Measurements from ENCODE around the gene RPL6. TPM values are rescaled to one million over a fixed set of nuclear protein-coding genes. Genes with fewer than 3 reads are reported as not detected.
"Not testable (repeated sequence)": the region's sequence is repeated elsewhere in the genome, so short reads cannot be mapped to it uniquely, and the experiment has no call there.

Gene RPL6
- total and polyA plus RNA-seq, 9 donors: 1,882 to 3,614 (median 2,099) TPM

- Histone ChIP-seq H3K36me3 (no peaks in the 10 kb centered on the region), H3K9me3 (no peaks in the 10 kb centered on the region), H3K4me3 (no peak overlapping the region), H3K27ac (no peak overlapping the region), H3K4me1 (ENCODE audit: insufficient read depth) (no peaks in the 10 kb centered on the region), H3K27me3 (no peaks in the 10 kb centered on the region)
- DNase-seq: no peak
- TF ChIP-seq, protein P1, sequence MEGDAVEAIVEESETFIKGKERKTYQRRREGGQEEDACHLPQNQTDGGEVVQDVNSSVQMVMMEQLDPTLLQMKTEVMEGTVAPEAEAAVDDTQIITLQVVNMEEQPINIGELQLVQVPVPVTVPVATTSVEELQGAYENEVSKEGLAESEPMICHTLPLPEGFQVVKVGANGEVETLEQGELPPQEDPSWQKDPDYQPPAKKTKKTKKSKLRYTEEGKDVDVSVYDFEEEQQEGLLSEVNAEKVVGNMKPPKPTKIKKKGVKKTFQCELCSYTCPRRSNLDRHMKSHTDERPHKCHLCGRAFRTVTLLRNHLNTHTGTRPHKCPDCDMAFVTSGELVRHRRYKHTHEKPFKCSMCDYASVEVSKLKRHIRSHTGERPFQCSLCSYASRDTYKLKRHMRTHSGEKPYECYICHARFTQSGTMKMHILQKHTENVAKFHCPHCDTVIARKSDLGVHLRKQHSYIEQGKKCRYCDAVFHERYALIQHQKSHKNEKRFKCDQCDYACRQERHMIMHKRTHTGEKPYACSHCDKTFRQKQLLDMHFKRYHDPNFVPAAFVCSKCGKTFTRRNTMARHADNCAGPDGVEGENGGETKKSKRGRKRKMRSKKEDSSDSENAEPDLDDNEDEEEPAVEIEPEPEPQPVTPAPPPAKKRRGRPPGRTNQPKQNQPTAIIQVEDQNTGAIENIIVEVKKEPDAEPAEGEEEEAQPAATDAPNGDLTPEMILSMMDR (IDR thresholded peaks at IDR 0.05): no peak
- TF ChIP-seq POLR2A (IDR thresholded peaks at IDR 0.05): no peak
- TF ChIP-seq EP300 (IDR thresholded peaks at IDR 0.05): no peak
- intact Hi-C loops (cut with DNase I): no loop called here
- 76 to 89% (median 81%) methylated on average over 1 of the region's 1 CpG for WGBS, 3 donors
Observed at GRCh38 chr12:112393328-112393727, 16.1 kb downstream of the RPL6 start.

DNA sequence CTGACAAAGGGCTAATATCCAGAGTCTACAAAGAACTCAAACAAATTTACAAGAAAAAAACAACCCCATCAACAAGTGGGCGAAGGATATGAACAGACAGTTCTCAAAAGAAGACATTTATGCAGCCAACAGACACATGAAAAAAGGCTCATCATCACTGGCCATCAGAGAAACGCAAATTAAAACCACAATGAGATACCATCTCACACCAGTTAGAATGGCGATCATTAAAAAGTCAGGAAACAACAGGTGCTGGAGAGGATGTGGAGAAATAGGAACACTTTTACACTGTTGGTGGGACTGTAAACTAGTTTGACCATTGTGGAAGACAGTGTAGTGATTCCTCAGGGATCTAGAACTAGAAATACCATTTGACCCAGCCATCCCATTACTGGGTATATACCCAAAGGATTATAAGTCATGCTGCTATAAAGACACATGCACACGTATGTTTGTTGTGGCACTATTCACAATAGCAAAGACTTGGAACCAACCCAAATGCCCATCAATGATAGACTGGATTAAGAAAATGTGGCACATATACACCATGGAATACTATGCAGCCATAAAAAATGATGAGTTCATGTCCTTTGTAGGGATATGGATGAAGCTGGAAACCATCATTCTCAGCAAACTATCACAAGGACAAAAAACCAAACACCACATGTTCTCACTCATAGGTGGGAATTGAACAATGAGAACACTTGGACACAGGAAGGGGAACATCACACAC is 19.3 kb downstream of the RPL6 start:
- H3K36me3 ChIP-seq; H3K4me3 ChIP-seq; H3K27ac ChIP-seq; H3K27me3 ChIP-seq; H3K4me1 ChIP-seq (ENCODE audit: insufficient read depth); H3K9me3 ChIP-seq; DNase-seq: not testable (repeated sequence)
- 81 to 93% (median 86%) methylated on average over 3 to 4 of the region's 4 CpGs for WGBS, 3 donors
- intact Hi-C loops (cut with DNase I): loop anchor here in 2 of 4 donors (5.0 to 10.0 kb wide), 2 partner anchors 193 to 455 kb away; no protein-coding TSS in a partner anchor

GRCh38 chr12:112389228-112389627 is 20.2 kb downstream of the RPL6 start:
- 82 to 88% (median 86%) methylated on average over 4 of the region's 4 CpGs for WGBS, 3 donors
- no peaks in the 10 kb centered on the region for H3K27me3 ChIP-seq
- no peak overlapping the region for H3K27ac ChIP-seq
- no peaks in the 10 kb centered on the region for H3K36me3 ChIP-seq
- no peak for DNase-seq
- H3K9me3 ChIP-seq: no peaks in the 10 kb centered on the region
- no peak overlapping the region for H3K4me3 ChIP-seq
- no peaks in the 10 kb centered on the region for H3K4me1 ChIP-seq (ENCODE audit: insufficient read depth)
- intact Hi-C loops (cut with DNase I): loop anchor here in 2 of 4 donors (5.0 to 10.0 kb wide), 2 partner anchors 192 to 454 kb away; no protein-coding TSS in a partner anchor
- TF ChIP-seq, protein P1 (IDR thresholded peaks at IDR 0.05): no peak
- no peak for TF ChIP-seq EP300 (IDR thresholded peaks at IDR 0.05)
- no peak for TF ChIP-seq POLR2A (IDR thresholded peaks at IDR 0.05)

DNA sequence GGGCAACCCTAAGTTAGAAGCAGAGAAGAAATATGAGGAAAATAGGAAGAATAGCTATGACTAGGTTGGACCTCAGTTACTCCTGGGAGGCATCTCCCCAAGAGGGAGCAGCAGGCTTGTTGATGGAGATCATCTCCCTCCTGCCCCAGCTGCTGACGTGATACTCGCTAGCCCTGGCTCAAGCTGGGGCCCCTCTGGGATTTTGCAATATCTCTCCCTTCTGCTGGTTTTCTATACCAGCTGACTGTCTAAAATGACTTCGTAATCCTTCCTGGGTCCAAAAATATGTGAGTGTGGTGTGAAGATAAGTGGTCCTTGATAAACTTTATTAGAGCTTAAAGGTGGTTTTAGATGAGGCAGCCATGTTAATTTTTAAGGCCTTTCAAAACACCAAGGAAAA is 22.7 kb downstream of the RPL6 start:
- H3K9me3 ChIP-seq: no peaks in the 10 kb centered on the region
- peak in 1 of 5 donors; percentile 24 for DNase-seq
- TF ChIP-seq, protein P1 (IDR thresholded peaks at IDR 0.05): no peak
- TF ChIP-seq POLR2A (IDR thresholded peaks at IDR 0.05) (no peak), EP300 (IDR thresholded peaks at IDR 0.05) (no peak)
- no peaks in the 10 kb centered on the region for H3K36me3 ChIP-seq
- H3K4me1 ChIP-seq (ENCODE audit: insufficient read depth): no peaks in the 10 kb centered on the region
- no peak overlapping the region for H3K4me3 ChIP-seq
- 62 to 66% (median 63%) methylated on average over 3 of the region's 3 CpGs for WGBS, 3 donors
- intact Hi-C loops (cut with DNase I): loop anchor here in 2 of 4 donors (5.0 to 10.0 kb wide), 2 partner anchors 189 to 452 kb away; no protein-coding TSS in a partner anchor
- no peaks in the 10 kb centered on the region for H3K27me3 ChIP-seq
- H3K27ac ChIP-seq: no peak overlapping the region

DNA sequence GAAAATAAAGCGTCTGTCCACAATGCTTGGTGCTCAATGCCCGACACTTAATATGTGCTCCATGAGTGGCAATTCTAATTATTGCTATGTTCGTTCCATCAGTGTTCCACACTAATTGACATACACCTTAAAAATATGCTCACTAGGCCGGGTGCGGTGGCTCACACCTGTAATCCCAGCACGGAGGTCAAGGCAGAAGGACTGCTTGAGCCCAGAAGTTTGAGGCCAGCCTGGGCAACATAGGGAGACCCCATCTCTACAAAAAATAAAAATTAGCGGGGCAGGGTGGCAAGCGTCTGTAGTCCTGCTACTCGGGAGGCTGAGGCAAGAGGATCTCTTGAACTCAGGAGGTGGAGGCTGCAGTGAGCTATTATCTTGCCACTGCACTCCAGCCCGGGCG is 26.5 kb downstream of the RPL6 start:
- Histone ChIP-seq H3K4me3 (peak overlapping the region; percentile 64), H3K27me3 (no peaks in the 10 kb centered on the region), H3K27ac (no peak overlapping the region), H3K4me1 (ENCODE audit: insufficient read depth) (peaks cover 7% of the 10 kb centered on the region), H3K9me3 (no peaks in the 10 kb centered on the region), H3K36me3 (no peaks in the 10 kb centered on the region)
- WGBS, 3 donors: 83 to 90% (median 88%) methylated on average over 11 of the region's 11 CpGs
- TF ChIP-seq, protein P1 (IDR thresholded peaks at IDR 0.05): no peak
- TF ChIP-seq POLR2A (IDR thresholded peaks at IDR 0.05) (no peak), EP300 (IDR thresholded peaks at IDR 0.05) (no peak)
- no peak for DNase-seq
- intact Hi-C loops (cut with DNase I): loop anchor here in 1 of 4 donors (5.0 to 10.0 kb wide), 2 partner anchors 186 to 448 kb away; no protein-coding TSS in a partner anchor

Data from ovary (tissue), 9 donors.